ENCODE results near the gene CTDP1.

CTDP1 gene

GRCh38 chr18:79796531-79797405 lies 117.2 kb downstream of the CTDP1 start:
- 72 to 73% methylated on average over 21 of the region's 21 CpGs for WGBS, 2 experiments
- H3K27me3 ChIP-seq (ENCODE audit: control insufficient read depth, insufficient read depth, low read length, poor library complexity, severe bottlenecking), result peaks cover 61% of the 10 kb centered on the region
- no peak overlapping the region for H3K27ac ChIP-seq (ENCODE audit: insufficient read depth, low read depth, low read length, poor library complexity, severe bottlenecking)
- no peaks in the 10 kb centered on the region for H3K9me3 ChIP-seq (ENCODE audit: control insufficient read depth, low read length)
- peaks cover 9% of the 10 kb centered on the region for H3K4me1 ChIP-seq (ENCODE audit: control insufficient read depth, insufficient read depth, low read length)
- H3K4me3 ChIP-seq (ENCODE audit: insufficient read depth, low read depth, low read length), result no peak overlapping the region
- H3K36me3 ChIP-seq (ENCODE audit: control insufficient read depth, insufficient read depth, low read length), result no peaks in the 10 kb centered on the region

GRCh38 chr18:79797518-79798345 lies 118.1 kb downstream of the CTDP1 start, which contains the start of gene KCNG2:
TSS of gene KCNG2 (plus strand) at chr18:79797938. CDS start at chr18:79863668, 65,730 bp downstream.
- peaks cover 9% of the 10 kb centered on the region for H3K4me1 ChIP-seq (ENCODE audit: control insufficient read depth, insufficient read depth, low read length)
- no peaks in the 10 kb centered on the region for H3K9me3 ChIP-seq (ENCODE audit: control insufficient read depth, low read length)
- H3K4me3 ChIP-seq (ENCODE audit: insufficient read depth, low read depth, low read length), result peak within 1 kb of the TSS; percentile 43
- 7% methylated on average over 92 of the region's 92 CpGs for WGBS, 2 experiments
- H3K27me3 ChIP-seq (ENCODE audit: control insufficient read depth, insufficient read depth, low read length, poor library complexity, severe bottlenecking), result peaks cover 60% of the 10 kb centered on the region
- H3K27ac ChIP-seq (ENCODE audit: insufficient read depth, low read depth, low read length, poor library complexity, severe bottlenecking), result no peak within 1 kb of the TSS
- no peaks in the 10 kb centered on the region for H3K36me3 ChIP-seq (ENCODE audit: control insufficient read depth, insufficient read depth, low read length)

GRCh38 chr18:79798346-79798998 lies 118.9 kb downstream of the CTDP1 start:
- Histone ChIP-seq H3K27ac (ENCODE audit: insufficient read depth, low read depth, low read length, poor library complexity, severe bottlenecking) (no peak overlapping the region), H3K4me3 (ENCODE audit: insufficient read depth, low read depth, low read length) (peak overlapping the region; percentile 43), H3K9me3 (ENCODE audit: control insufficient read depth, low read length) (no peaks in the 10 kb centered on the region), H3K27me3 (ENCODE audit: control insufficient read depth, insufficient read depth, low read length, poor library complexity, severe bottlenecking) (peaks cover 60% of the 10 kb centered on the region), H3K36me3 (ENCODE audit: control insufficient read depth, insufficient read depth, low read length) (no peaks in the 10 kb centered on the region), H3K4me1 (ENCODE audit: control insufficient read depth, insufficient read depth, low read length) (peaks cover 9% of the 10 kb centered on the region)
- WGBS, 2 experiments, result 2% methylated on average over 78 of the region's 78 CpGs

GRCh38 chr18:79798999-79799370 lies 119.4 kb downstream of the CTDP1 start:
- Histone ChIP-seq H3K9me3 (ENCODE audit: control insufficient read depth, low read length) (no peaks in the 10 kb centered on the region), H3K27me3 (ENCODE audit: control insufficient read depth, insufficient read depth, low read length, poor library complexity, severe bottlenecking) (peaks cover 60% of the 10 kb centered on the region), H3K4me1 (ENCODE audit: control insufficient read depth, insufficient read depth, low read length) (peaks cover 9% of the 10 kb centered on the region), H3K36me3 (ENCODE audit: control insufficient read depth, insufficient read depth, low read length) (no peaks in the 10 kb centered on the region), H3K4me3 (ENCODE audit: insufficient read depth, low read depth, low read length) (peak overlapping the region; percentile 43), H3K27ac (ENCODE audit: insufficient read depth, low read depth, low read length, poor library complexity, severe bottlenecking) (no peak overlapping the region)
- 14 to 17% methylated on average over 14 of the region's 14 CpGs for WGBS, 2 experiments

GRCh38 chr18:79799619-79800370 lies 120.2 kb downstream of the CTDP1 start:
- WGBS, 2 experiments, result 90 to 91% methylated on average over 30 of the region's 30 CpGs
- no peak overlapping the region for H3K4me3 ChIP-seq (ENCODE audit: insufficient read depth, low read depth, low read length)
- peaks cover 60% of the 10 kb centered on the region for H3K27me3 ChIP-seq (ENCODE audit: control insufficient read depth, insufficient read depth, low read length, poor library complexity, severe bottlenecking)
- no peaks in the 10 kb centered on the region for H3K36me3 ChIP-seq (ENCODE audit: control insufficient read depth, insufficient read depth, low read length)
- no peaks in the 10 kb centered on the region for H3K9me3 ChIP-seq (ENCODE audit: control insufficient read depth, low read length)
- peaks cover 9% of the 10 kb centered on the region for H3K4me1 ChIP-seq (ENCODE audit: control insufficient read depth, insufficient read depth, low read length)
- H3K27ac ChIP-seq (ENCODE audit: insufficient read depth, low read depth, low read length, poor library complexity, severe bottlenecking), result no peak overlapping the region

- H3K4me1 ChIP-seq (ENCODE audit: control insufficient read depth, insufficient read depth, low read length), result peaks cover 9% of the 10 kb centered on the region
- 93% methylated on average over 38 to 39 of the region's 39 CpGs for WGBS, 2 experiments
These were observed 121.0 kb downstream of the CTDP1 start for GRCh38 chr18:79800371-79801180.

GRCh38 chr18:79801217-79801616 lies 121.6 kb downstream of the CTDP1 start:
- Histone ChIP-seq H3K27me3 (ENCODE audit: control insufficient read depth, insufficient read depth, low read length, poor library complexity, severe bottlenecking) (peaks cover 52% of the 10 kb centered on the region), H3K4me1 (ENCODE audit: control insufficient read depth, insufficient read depth, low read length) (peaks cover 9% of the 10 kb centered on the region), H3K4me3 (ENCODE audit: insufficient read depth, low read depth, low read length) (no peak overlapping the region), H3K9me3 (ENCODE audit: control insufficient read depth, low read length) (no peaks in the 10 kb centered on the region), H3K36me3 (ENCODE audit: control insufficient read depth, insufficient read depth, low read length) (no peaks in the 10 kb centered on the region), H3K27ac (ENCODE audit: insufficient read depth, low read depth, low read length, poor library complexity, severe bottlenecking) (no peak overlapping the region)
- WGBS, 2 experiments, result 95% methylated on average over 13 of the region's 13 CpGs

More at GRCh38 chr18:79800371-79801180, 121.0 kb downstream of the CTDP1 start:
- Histone ChIP-seq H3K4me3 (ENCODE audit: insufficient read depth, low read depth, low read length) (no peak overlapping the region), H3K27ac (ENCODE audit: insufficient read depth, low read depth, low read length, poor library complexity, severe bottlenecking) (no peak overlapping the region), H3K36me3 (ENCODE audit: control insufficient read depth, insufficient read depth, low read length) (no peaks in the 10 kb centered on the region), H3K27me3 (ENCODE audit: control insufficient read depth, insufficient read depth, low read length, poor library complexity, severe bottlenecking) (peaks cover 58% of the 10 kb centered on the region), H3K9me3 (ENCODE audit: control insufficient read depth, low read length) (no peaks in the 10 kb centered on the region)

- Histone ChIP-seq H3K9me3 (ENCODE audit: control insufficient read depth, low read length) (no peaks in the 10 kb centered on the region), H3K27me3 (ENCODE audit: control insufficient read depth, insufficient read depth, low read length, poor library complexity, severe bottlenecking) (peaks cover 48% of the 10 kb centered on the region), H3K36me3 (ENCODE audit: control insufficient read depth, insufficient read depth, low read length) (no peaks in the 10 kb centered on the region), H3K4me1 (ENCODE audit: control insufficient read depth, insufficient read depth, low read length) (peaks cover 9% of the 10 kb centered on the region), H3K27ac (ENCODE audit: insufficient read depth, low read depth, low read length, poor library complexity, severe bottlenecking) (no peak overlapping the region), H3K4me3 (ENCODE audit: insufficient read depth, low read depth, low read length) (no peak overlapping the region)
- 91 to 93% methylated on average over 9 of the region's 9 CpGs for WGBS, 2 experiments
These were observed 122.0 kb downstream of the CTDP1 start for GRCh38 chr18:79801641-79802040.

- no peaks in the 10 kb centered on the region for H3K36me3 ChIP-seq (ENCODE audit: control insufficient read depth, insufficient read depth, low read length)
- peaks cover 41% of the 10 kb centered on the region for H3K27me3 ChIP-seq (ENCODE audit: control insufficient read depth, insufficient read depth, low read length, poor library complexity, severe bottlenecking)
- H3K27ac ChIP-seq (ENCODE audit: insufficient read depth, low read depth, low read length, poor library complexity, severe bottlenecking), result no peak overlapping the region
- 94 to 96% methylated on average over 18 of the region's 18 CpGs for WGBS, 2 experiments
- H3K4me3 ChIP-seq (ENCODE audit: insufficient read depth, low read depth, low read length), result no peak overlapping the region
- H3K4me1 ChIP-seq (ENCODE audit: control insufficient read depth, insufficient read depth, low read length), result peaks cover 9% of the 10 kb centered on the region
- no peaks in the 10 kb centered on the region for H3K9me3 ChIP-seq (ENCODE audit: control insufficient read depth, low read length)
These were observed 122.7 kb downstream of the CTDP1 start for GRCh38 chr18:79802298-79802697.
